ENCODE results near the gene CPVL.

Gene CPVL

GRCh38 chr7:29022291-29022988, 123.9 kb downstream of the CPVL start:
- H3K4me3 ChIP-seq = no peak overlapping the region
- no peaks in the 10 kb centered on the region for H3K27me3 ChIP-seq
- intact Hi-C loops (cut with DNase I; ENCODE audit: low total_unique reads) = no loop called here
- peaks cover 0 to 30% (median 10%) of the 10 kb centered on the region in 3 donors for H3K9me3 ChIP-seq
- TF ChIP-seq CTCF (IDR thresholded peaks at IDR 0.05) = no peak
- no peaks in the 10 kb centered on the region for H3K36me3 ChIP-seq
- no peak for DNase-seq
- H3K4me1 ChIP-seq = no peaks in the 10 kb centered on the region
- no peak overlapping the region for H3K27ac ChIP-seq

GRCh38 chr7:29019896-29020295, 126.4 kb downstream of the CPVL start:
- no peak for DNase-seq
- no peak overlapping the region for H3K27ac ChIP-seq
- TF ChIP-seq CTCF (IDR thresholded peaks at IDR 0.05) = no peak

GRCh38 chr7:29019387-29019786, 127.0 kb downstream of the CPVL start:
- DNase-seq = no peak
- Histone ChIP-seq H3K9me3 (peaks cover 0 to 10% (median 7%) of the 10 kb centered on the region in 3 donors), H3K36me3 (no peaks in the 10 kb centered on the region), H3K27me3 (no peaks in the 10 kb centered on the region), H3K4me1 (no peaks in the 10 kb centered on the region), H3K27ac (no peak overlapping the region), H3K4me3 (no peak overlapping the region)
- TF ChIP-seq CTCF (IDR thresholded peaks at IDR 0.05) = no peak
- intact Hi-C loops (cut with DNase I; ENCODE audit: low total_unique reads) = no loop called here

More at GRCh38 chr7:29019896-29020295, 126.4 kb downstream of the CPVL start:
- no peaks in the 10 kb centered on the region for H3K4me1 ChIP-seq
- intact Hi-C loops (cut with DNase I; ENCODE audit: low total_unique reads) = no loop called here
- H3K36me3 ChIP-seq = no peaks in the 10 kb centered on the region
- H3K27me3 ChIP-seq = no peaks in the 10 kb centered on the region
- H3K9me3 ChIP-seq = peaks cover 0 to 15% (median 10%) of the 10 kb centered on the region in 3 donors
- H3K4me3 ChIP-seq = no peak overlapping the region

- TF ChIP-seq CTCF (IDR thresholded peaks at IDR 0.05) = no peak
- no peak overlapping the region for H3K4me3 ChIP-seq
- peaks cover 0 to 5% (median 0%) of the 10 kb centered on the region in 3 donors for H3K9me3 ChIP-seq
- intact Hi-C loops (cut with DNase I; ENCODE audit: low total_unique reads) = no loop called here
- H3K27ac ChIP-seq = no peak overlapping the region
- no peaks in the 10 kb centered on the region for H3K36me3 ChIP-seq
- no peak for DNase-seq
- no peaks in the 10 kb centered on the region for H3K4me1 ChIP-seq
- no peaks in the 10 kb centered on the region for H3K27me3 ChIP-seq
Measured at GRCh38 chr7:29017713-29018112, 128.6 kb downstream of the CPVL start.

GRCh38 chr7:29014725-29015124, 131.6 kb downstream of the CPVL start:
- Histone ChIP-seq H3K4me1 (no peaks in the 10 kb centered on the region), H3K4me3 (no peak overlapping the region), H3K27me3 (no peaks in the 10 kb centered on the region), H3K36me3 (no peaks in the 10 kb centered on the region), H3K27ac (no peak overlapping the region), H3K9me3 (no peaks in the 10 kb centered on the region)
- intact Hi-C loops (cut with DNase I; ENCODE audit: low total_unique reads) = no loop called here
- TF ChIP-seq CTCF (IDR thresholded peaks at IDR 0.05) = no peak
- DNase-seq = no peak
